CD4-positive, alpha-beta T cell treated with Interleukin-21 for 1 hour (primary cell): ENCODE data around the gene INPP5D.
"Not testable (repeated sequence)": the region's sequence is repeated elsewhere in the genome, so short reads cannot be mapped to it uniquely, and the experiment has no call there.

ENCODE experiments used
- DNase-seq: peaks from one replicate; pipeline ENCODE4 v3.0.0-alpha.2; 2020

Gene INPP5D

GRCh38 chr2:233184669-233185068, 124.5 kb downstream of the INPP5D start:
- no peak for DNase-seq

DNA sequence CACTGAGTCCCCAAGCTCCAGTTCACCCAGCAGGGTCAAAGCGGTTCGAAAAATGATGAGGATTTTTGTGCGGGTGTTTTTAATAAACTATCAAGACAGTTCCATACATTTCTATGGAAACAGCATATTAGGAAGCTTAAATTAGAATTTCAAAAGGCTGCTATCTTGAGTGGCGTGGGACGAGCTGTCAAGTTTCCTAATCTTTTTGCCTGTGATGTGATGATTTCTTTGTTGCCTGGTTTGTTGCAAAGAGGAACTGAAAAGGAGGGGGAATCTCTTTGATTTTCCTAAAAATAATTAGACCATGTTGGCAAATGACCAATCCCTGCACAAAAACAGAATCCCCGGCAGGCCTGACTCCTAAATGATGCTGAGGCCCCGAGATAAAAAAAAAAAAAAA, 125.2 kb downstream of the INPP5D start:
- DNase-seq: no peak

- DNase-seq: no peak
Observed at GRCh38 chr2:233185963-233186362, 125.8 kb downstream of the INPP5D start.

DNA sequence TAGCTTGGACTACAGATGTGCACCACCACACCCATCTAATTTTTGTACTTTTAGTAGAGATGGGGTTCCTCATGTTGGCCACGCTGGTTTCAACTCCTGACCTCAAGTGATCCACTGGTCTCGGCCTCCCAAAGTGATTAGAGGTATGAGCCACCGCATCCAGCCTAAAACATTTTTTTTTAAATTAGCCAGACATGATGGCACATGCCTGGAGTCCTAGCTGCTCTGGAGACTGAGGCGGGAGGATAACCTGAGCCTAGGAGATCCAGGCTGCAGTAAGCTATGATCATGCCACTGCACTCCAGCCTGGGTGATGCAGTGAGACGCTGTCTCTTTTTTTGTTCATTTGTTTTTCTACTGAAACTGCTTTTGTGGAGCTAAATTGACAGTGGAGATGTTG, 126.7 kb downstream of the INPP5D start:
- DNase-seq: no peak

GRCh38 chr2:233189025-233189424, 128.9 kb downstream of the INPP5D start:
- DNase-seq: no peak

DNA sequence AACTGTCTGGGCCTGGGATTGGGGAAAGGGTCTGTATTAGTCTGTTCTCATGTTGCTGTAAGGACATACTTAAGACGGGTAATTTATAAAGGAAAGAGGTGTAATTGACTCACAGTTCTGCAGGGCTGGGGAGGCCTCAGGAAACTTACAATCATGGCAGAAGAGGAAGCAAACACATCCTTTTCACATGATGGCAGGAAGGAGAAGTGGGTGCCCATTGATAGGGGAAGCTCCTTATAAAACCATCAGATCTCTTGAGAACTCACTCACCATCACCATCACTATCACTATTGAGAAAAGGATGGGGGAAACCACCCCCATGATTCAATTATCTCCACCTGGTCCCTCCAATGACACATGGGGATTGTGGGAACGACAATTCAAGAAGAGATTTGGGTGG, 130.9 kb downstream of the INPP5D start:
- not testable (repeated sequence) for DNase-seq

- DNase-seq: no peak
Observed at GRCh38 chr2:233193738-233194137, 133.6 kb downstream of the INPP5D start.

DNA sequence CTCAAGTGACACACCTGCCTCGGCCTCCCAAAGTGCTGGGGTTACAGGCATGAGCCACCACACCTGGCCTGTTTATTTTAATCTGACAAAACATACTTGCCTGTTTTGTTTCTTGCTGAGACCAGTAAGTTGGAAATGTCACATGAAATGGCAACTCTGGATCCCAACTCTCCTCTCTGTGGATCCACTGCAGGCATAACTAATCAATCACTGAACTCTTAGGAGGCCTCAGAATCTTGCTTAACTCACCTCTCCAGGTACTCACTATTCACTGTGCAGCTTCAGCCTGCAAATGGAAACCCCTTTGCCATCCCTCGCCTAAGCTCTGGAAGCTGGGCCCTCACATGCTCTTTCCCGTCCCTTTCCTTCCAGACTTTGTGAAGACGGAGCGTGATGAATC, 134.9 kb downstream of the INPP5D start:
- DNase-seq: no peak

- DNase-seq: no peak
Observed at GRCh38 chr2:233197022-233197421, 136.9 kb downstream of the INPP5D start.

GRCh38 chr2:233198026-233198425, 137.9 kb downstream of the INPP5D start:
- no peak for DNase-seq

GRCh38 chr2:233199870-233200269, 139.7 kb downstream of the INPP5D start:
- no peak for DNase-seq

- DNase-seq: not testable (repeated sequence)
Observed at GRCh38 chr2:233200790-233201189, 140.6 kb downstream of the INPP5D start.

- no peak for DNase-seq
Observed at GRCh38 chr2:233201258-233202013, 141.3 kb downstream of the INPP5D start.

GRCh38 chr2:233202531-233202944, 142.4 kb downstream of the INPP5D start:
- no peak for DNase-seq

DNA sequence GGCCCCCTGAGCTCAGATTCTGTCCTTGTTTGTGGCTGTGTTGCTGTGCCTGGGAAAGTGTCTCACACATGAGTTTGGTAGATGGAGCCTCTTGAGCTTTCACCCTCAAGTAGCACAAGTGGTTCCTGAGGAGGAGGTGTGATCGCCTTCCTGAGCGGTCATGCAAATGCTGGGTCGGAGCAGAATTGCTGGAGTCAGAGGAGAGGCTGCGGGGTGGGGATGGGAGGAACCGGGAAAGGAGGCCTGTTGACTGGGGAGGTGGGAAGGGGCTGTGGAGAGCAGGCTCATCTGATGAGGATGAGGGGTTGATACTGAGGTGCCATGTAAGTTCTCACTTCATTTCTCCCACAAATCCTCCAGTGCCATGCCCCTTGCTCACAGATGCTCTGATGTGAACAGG, 142.9 kb downstream of the INPP5D start:
- DNase-seq: no peak

DNA sequence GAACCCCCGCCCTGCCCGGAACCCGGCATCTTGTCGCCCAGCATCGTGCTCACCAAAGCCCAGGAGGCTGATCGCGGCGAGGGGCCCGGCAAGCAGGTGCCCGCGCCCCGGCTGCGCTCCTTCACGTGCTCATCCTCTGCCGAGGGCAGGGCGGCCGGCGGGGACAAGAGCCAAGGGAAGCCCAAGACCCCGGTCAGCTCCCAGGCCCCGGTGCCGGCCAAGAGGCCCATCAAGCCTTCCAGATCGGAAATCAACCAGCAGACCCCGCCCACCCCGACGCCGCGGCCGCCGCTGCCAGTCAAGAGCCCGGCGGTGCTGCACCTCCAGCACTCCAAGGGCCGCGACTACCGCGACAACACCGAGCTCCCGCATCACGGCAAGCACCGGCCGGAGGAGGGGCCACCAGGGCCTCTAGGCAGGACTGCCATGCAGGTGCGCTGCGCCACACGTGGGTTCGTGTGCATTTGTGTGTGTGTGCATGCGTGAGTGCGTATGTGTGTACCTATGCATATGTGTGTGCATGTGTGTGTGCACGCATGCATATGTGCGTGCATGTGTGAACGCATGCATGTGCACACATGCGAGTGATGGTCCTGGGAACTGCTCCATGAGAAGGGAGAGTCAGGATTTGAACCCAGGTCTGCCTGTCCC, 144.3 kb downstream of the INPP5D start:
- no peak for DNase-seq

GRCh38 chr2:233208382-233209116, 148.4 kb downstream of the INPP5D start:
- DNase-seq: no peak

- no peak for DNase-seq
Observed at GRCh38 chr2:233209117-233209532, 149.0 kb downstream of the INPP5D start.

DNA sequence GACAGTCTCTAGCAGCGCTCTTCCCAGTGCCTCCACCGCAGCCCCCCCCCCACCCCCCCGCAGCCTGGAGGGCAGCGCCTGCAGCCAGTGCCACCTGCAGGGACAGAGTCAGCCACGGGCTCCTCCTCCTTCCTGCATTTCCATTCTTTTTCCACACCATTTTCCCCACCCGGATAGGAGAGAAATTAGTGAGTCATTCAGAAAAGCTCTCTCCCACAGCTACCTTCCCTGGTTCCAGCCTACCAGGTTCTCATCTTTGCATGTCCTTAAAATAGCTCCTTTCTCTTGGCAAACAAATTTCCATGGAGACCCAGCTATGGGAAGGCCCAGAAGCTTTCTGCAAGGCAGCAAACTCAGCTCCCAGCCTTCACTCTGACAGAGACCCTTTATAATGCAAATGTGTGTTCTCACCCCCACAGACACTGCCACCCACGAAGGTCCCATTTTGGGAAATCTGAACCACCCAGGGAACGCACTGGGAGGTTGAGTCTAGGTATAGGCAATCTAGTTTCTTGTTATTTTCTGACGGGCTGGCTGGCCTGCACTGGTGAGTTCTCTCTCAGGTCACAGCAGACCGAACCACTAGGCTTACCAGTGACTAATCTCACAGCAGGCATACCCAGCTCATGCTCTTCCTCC, 149.5 kb downstream of the INPP5D start:
- no peak for DNase-seq

DNA sequence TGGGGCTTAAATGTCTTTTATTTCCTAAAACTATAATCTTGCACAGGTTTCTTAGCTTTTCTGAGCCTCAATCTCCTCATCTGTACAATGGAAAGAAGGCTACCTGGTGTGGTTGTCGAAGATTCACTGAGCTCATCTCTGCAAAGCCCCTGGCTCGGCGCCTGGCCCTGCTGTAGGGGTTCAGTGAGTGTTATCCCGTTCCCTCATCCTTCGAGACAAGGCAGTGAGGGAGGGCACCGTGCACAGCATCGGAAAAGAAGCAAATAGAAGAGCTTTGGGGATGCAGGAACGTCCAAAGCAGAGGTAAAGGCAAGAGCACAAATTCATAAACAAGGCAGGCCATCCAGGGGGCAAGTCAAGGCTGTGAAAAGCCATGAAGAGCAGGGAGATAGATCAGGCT, 150.1 kb downstream of the INPP5D start:
- DNase-seq: no peak

- no peak for DNase-seq
Observed at GRCh38 chr2:233210843-233211547, 150.9 kb downstream of the INPP5D start.

- no peak for DNase-seq
Observed at GRCh38 chr2:233211548-233211895, 151.4 kb downstream of the INPP5D start.

GRCh38 chr2:233213011-233213410, 152.9 kb downstream of the INPP5D start:
- no peak for DNase-seq
